Glutamatergic neuron (in vitro differentiated cells): Measurements from ENCODE around the gene MRM1. TPM values are rescaled to one million over a fixed set of nuclear protein-coding genes. Genes with fewer than 3 reads are reported as not detected.

Source experiments
- DNase-seq: peaks from one replicate; pipeline ENCODE4 v3.0.0; 2022
- H3K27ac Mint-ChIP-seq: one replicate; pipeline ENCODE4 v1.8.0; 2020; ENCODE audit warnings: mild to moderate bottlenecking, mixed read lengths, inconsistent platforms; ENCODE audit not compliant: unreplicated experiment
- H3K27me3 Mint-ChIP-seq: one replicate; pipeline ENCODE4 v1.8.0; 2020; ENCODE audit warnings: mild to moderate bottlenecking, moderate library complexity, mixed read lengths, inconsistent platforms; ENCODE audit not compliant: unreplicated experiment
- H3K36me3 Mint-ChIP-seq: one replicate; pipeline ENCODE4 v1.8.0; 2020; ENCODE audit warnings: mild to moderate bottlenecking, mixed read lengths, inconsistent platforms; ENCODE audit not compliant: unreplicated experiment
- H3K4me1 Mint-ChIP-seq: one replicate; pipeline ENCODE4 v1.8.0; 2020; ENCODE audit warnings: mild to moderate bottlenecking, low read depth, mixed read lengths, inconsistent platforms; ENCODE audit not compliant: unreplicated experiment
- H3K4me3 Mint-ChIP-seq: one replicate; pipeline ENCODE4 v1.8.0; 2020; ENCODE audit warnings: mild to moderate bottlenecking, mixed read lengths, inconsistent platforms; ENCODE audit not compliant: unreplicated experiment
- H3K9me3 Mint-ChIP-seq: one replicate; pipeline ENCODE4 v1.8.0; 2020; ENCODE audit warnings: mild to moderate bottlenecking, moderate library complexity, mixed read lengths, inconsistent platforms; ENCODE audit not compliant: unreplicated experiment
- total RNA-seq: library from RNA; stranded (reverse); fragmentation: NEBNext Ultra II Directional; extraction: Animal tissue kit (Norgen Biotek cat#: 25700); gene quantifications from one replicate; pipeline ENCODE4 v1.2.1, GENCODE V29; 2021; ENCODE audit not compliant: unreplicated experiment
- TF ChIP-seq, protein P1 (sequence below): fragments of 200-600 bp; sonication (generic); IDR thresholded peaks from one replicate; pipeline ENCODE4 v1.5.0; 2021; ENCODE audit not compliant: partially characterized antibody, unreplicated experiment

Gene MRM1
- total RNA-seq, 1 donor from 2014 or later = 2.3 TPM

GRCh38 chr17:36617773-36618172, 16.4 kb downstream of the MRM1 start:
- TF ChIP-seq, protein P1, sequence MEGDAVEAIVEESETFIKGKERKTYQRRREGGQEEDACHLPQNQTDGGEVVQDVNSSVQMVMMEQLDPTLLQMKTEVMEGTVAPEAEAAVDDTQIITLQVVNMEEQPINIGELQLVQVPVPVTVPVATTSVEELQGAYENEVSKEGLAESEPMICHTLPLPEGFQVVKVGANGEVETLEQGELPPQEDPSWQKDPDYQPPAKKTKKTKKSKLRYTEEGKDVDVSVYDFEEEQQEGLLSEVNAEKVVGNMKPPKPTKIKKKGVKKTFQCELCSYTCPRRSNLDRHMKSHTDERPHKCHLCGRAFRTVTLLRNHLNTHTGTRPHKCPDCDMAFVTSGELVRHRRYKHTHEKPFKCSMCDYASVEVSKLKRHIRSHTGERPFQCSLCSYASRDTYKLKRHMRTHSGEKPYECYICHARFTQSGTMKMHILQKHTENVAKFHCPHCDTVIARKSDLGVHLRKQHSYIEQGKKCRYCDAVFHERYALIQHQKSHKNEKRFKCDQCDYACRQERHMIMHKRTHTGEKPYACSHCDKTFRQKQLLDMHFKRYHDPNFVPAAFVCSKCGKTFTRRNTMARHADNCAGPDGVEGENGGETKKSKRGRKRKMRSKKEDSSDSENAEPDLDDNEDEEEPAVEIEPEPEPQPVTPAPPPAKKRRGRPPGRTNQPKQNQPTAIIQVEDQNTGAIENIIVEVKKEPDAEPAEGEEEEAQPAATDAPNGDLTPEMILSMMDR = no peak
- no peak for DNase-seq
- peaks cover 3% of the 10 kb centered on the region for H3K9me3 Mint-ChIP-seq
- H3K36me3 Mint-ChIP-seq = no peaks in the 10 kb centered on the region
- peaks cover 7% of the 10 kb centered on the region for H3K27me3 Mint-ChIP-seq
- H3K4me3 Mint-ChIP-seq = no peak overlapping the region
- H3K27ac Mint-ChIP-seq = no peak overlapping the region
- H3K4me1 Mint-ChIP-seq = peaks cover 3% of the 10 kb centered on the region

- no peak for DNase-seq
These were observed 21.9 kb downstream of the MRM1 start for GRCh38 chr17:36623281-36623680.

DNA sequence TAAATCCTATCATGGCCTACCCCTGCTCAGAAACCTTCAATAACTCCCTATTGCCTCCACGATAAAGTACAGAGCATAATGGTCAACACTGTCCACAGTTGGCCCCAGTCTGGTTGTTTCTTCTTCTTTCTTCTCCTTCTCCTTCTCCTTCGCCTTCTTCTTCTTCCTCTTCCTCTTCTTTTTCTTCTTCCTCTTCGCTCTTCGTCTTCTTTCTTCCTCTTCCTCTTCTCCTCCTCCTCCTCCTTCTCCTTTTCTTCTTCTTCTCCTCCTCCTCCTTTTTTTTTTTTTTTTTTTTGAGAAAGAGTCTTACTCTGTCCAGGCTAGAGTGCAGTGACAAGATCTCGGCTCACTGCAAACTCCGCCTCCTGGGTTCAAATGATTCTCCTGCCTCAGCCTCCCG, 23.8 kb downstream of the MRM1 start:
- no peak for DNase-seq
- Mint-ChIP-seq H3K4me3 (no peak overlapping the region), H3K27ac (no peak overlapping the region), H3K9me3 (no peaks in the 10 kb centered on the region), H3K27me3 (peaks cover 4% of the 10 kb centered on the region), H3K4me1 (peaks cover 3% of the 10 kb centered on the region), H3K36me3 (no peaks in the 10 kb centered on the region)
- TF ChIP-seq, protein P1 = no peak

More at GRCh38 chr17:36623281-36623680, 21.9 kb downstream of the MRM1 start:
- Mint-ChIP-seq H3K36me3 (no peaks in the 10 kb centered on the region), H3K4me3 (no peak overlapping the region), H3K27ac (no peak overlapping the region), H3K9me3 (no peaks in the 10 kb centered on the region), H3K4me1 (no peaks in the 10 kb centered on the region), H3K27me3 (peaks cover 4% of the 10 kb centered on the region)
- TF ChIP-seq, protein P1 = no peak

DNA sequence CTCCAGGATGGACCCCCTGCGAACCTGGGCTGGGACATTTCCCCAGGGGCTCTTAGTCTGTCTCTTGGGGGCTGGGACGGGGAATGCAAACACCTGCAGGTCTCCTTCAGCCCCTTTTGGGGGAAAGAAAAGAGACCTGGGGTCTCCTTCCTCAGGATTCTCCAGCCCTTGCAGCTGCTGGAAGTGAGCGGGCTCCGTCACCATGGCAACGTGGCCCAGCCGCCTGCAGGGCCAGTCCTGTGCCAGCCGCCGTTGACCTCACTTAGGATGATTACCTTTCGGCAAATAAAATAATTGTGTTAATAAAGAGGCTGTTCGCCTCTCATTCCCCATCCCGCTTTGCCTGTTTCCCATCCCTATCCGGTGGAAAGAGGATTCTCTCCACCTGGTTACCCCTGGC, 25.7 kb downstream of the MRM1 start:
- DNase-seq = peak; percentile 44
- Mint-ChIP-seq H3K27me3 (peaks cover 10% of the 10 kb centered on the region), H3K9me3 (no peaks in the 10 kb centered on the region), H3K4me3 (no peak overlapping the region), H3K27ac (no peak overlapping the region), H3K36me3 (no peaks in the 10 kb centered on the region), H3K4me1 (peaks cover 3% of the 10 kb centered on the region)
- TF ChIP-seq, protein P1 = no peak

DNA sequence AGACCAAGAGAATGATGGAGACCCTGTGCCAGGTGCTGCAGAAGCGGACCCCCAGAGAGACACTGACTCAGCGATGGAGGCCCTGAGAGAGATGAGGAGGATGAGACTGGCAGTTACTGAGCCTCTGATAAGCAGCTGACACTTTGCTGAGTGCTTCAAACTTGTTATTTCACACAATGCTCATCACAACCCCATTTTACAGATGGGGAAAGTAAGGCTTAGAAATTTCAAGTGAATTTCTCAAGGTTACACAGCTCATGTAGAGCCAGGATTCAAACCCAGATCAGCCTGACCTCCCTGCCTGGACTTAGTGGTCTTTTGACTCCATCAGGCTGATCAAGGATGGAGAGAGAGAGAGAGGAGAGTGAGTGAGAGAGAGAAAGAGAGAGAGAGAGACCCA, 27.2 kb downstream of the MRM1 start:
- Mint-ChIP-seq H3K27me3 (peaks cover 10% of the 10 kb centered on the region), H3K4me1 (peaks cover 6% of the 10 kb centered on the region), H3K27ac (no peak overlapping the region), H3K36me3 (no peaks in the 10 kb centered on the region), H3K4me3 (no peak overlapping the region), H3K9me3 (no peaks in the 10 kb centered on the region)
- DNase-seq = no peak
- TF ChIP-seq, protein P1 = no peak
